Mammary epithelial cell (primary cell): Measurements from ENCODE around the gene RBBP9.

ENCODE experiments used
- CTCF ChIP-seq, 2 donors: IDR thresholded peaks in 1 of 2; conservative IDR thresholded peaks in 1 of 2; 2 replicates each; pipeline ENCODE4 v1.5.1; 2011 to 2012; ENCODE audit warnings: inconsistent platforms in 2 of 2, low read length in 2 of 2, mild to moderate bottlenecking in 2 of 2, control low read depth in 1 of 2, low read depth in 1 of 2; ENCODE audit not compliant: insufficient read depth in 1 of 2; ENCODE audit errors: extremely low read depth in 1 of 2
- EZH2 ChIP-seq: IDR thresholded peaks from 2 replicates; pipeline ENCODE4 v1.6.1; 2012; ENCODE audit warnings: low read length, inconsistent platforms, borderline replicate concordance

GRCh38 chr20:18481596-18481995, 15.4 kb downstream of the RBBP9 start:
- TF ChIP-seq CTCF (conservative IDR thresholded peaks at IDR 0.05 in 1 of 2, IDR thresholded peaks at IDR 0.05 in 1 of 2; ENCODE audit: extremely low read depth in 1 of 2, insufficient read depth in 1 of 2, low read depth in 1 of 2, low read length in 2 of 2) (no peak), EZH2 (no peak)
